K562 (cell line): ENCODE data around the gene SYNCRIP. TPM values are rescaled to one million over a fixed set of nuclear protein-coding genes. Genes with fewer than 3 reads are reported as not detected.

Source experiments
- BRF1 ChIP-seq: IDR thresholded peaks from 3 replicates; pipeline ENCODE4 v1.6.1; 2011; ENCODE audit warnings: borderline replicate concordance, mild to moderate bottlenecking; ENCODE audit not compliant: insufficient read length; ENCODE audit errors: extremely low read depth
- PATZ1 ChIP-seq: fragments of 250-450 bp; sonication (Bioruptor Pico); IDR thresholded peaks from 2 replicates; pipeline ENCODE4 v1.5.0; 2020; ENCODE audit warnings: mild to moderate bottlenecking, borderline replicate concordance
- ZBTB40 ChIP-seq, 2 experiments: fragments of 450-650 bp in 1 of 2; sonication (generic) in 1 of 2; formaldehyde crosslinking in 1 of 2; IDR thresholded peaks; 2 replicates each; pipeline versions ENCODE4 v1.7.1 to v1.9.0; 2016 to 2022; ENCODE audit warnings: inconsistent platforms in 1 of 2, mild to moderate bottlenecking in 1 of 2, missing genetic modification reagents in 1 of 2
- polyA plus RNA-seq, 8 experiments: library from polyadenylated mRNA; depleted of rRNA in 4 of 8; stranded (reverse) in 5 of 8; unstranded in 3 of 8; fragments of >200 nt; fragmentation: Nextera tagmentation in 2 of 8; fragmentation: Illumina TruSeq in 1 of 8; extraction: Ambion mirVana in 2 of 8; extraction: Trizol in 1 of 8; gene quantifications; 2 replicates each; pipeline versions ENCODE4 v1.2.1 to v1.2.3, GENCODE V29; 2011 to 2014; ENCODE audit warnings: inconsistent platforms in 1 of 8, missing spikeins in 1 of 8
- total RNA-seq, 7 experiments: library from RNA; depleted of rRNA in 6 of 7; stranded (reverse); fragments of >200 nt in 6 of 7; fragmentation: Illumina TruSeq in 2 of 7; extraction: Trizol in 2 of 7; gene quantifications; 2 replicates each; pipeline versions ENCODE4 v1.2.1 to v1.2.3, GENCODE V29; 2011 to 2021; ENCODE audit warnings: low replicate concordance in 1 of 7

SYNCRIP gene
- total and polyA plus RNA-seq, 9 of the 15 experiments (the other 6 are each of a cell fraction or from before 2014, with no cell fraction given) = 46.5 to 295 (median 140) TPM

GRCh38 chr6:85579581-85579980, 63.1 kb downstream of the SYNCRIP start (continued):
- TF ChIP-seq ZBTB40 (IDR thresholded peaks at IDR 0.05) = no peak
- no peak for TF ChIP-seq ZBTB40 (CRISPR knock-in tag; IDR thresholded peaks at IDR 0.05)
- TF ChIP-seq PATZ1 = no peak
- TF ChIP-seq BRF1 = no peak
